Retinal pigment epithelial cell (primary cell): ENCODE measurements around the gene ANKEF1.

Experiments used
- DNase-seq: peaks from one replicate; pipeline ENCODE4 v3.0.0-alpha.2; 2010; ENCODE audit warnings: low read depth
- H3K4me3 ChIP-seq: 2 replicates; pipeline ENCODE4 v1.5.1; 2011; ENCODE audit warnings: mild to moderate bottlenecking, low read length, control low read depth, moderate library complexity
- TF ChIP-seq, protein P1 (sequence below): conservative IDR thresholded peaks from 2 replicates; pipeline ENCODE4 v1.5.1; 2011; ENCODE audit warnings: low read depth, low read length, control low read depth, inconsistent platforms

Gene ANKEF1

GRCh38 chr20:9995510-9996272, 39.1 kb upstream of the ANKEF1 start:
- H3K4me3 ChIP-seq, result no peak overlapping the region
- DNase-seq, result no peak
- TF ChIP-seq, protein P1, sequence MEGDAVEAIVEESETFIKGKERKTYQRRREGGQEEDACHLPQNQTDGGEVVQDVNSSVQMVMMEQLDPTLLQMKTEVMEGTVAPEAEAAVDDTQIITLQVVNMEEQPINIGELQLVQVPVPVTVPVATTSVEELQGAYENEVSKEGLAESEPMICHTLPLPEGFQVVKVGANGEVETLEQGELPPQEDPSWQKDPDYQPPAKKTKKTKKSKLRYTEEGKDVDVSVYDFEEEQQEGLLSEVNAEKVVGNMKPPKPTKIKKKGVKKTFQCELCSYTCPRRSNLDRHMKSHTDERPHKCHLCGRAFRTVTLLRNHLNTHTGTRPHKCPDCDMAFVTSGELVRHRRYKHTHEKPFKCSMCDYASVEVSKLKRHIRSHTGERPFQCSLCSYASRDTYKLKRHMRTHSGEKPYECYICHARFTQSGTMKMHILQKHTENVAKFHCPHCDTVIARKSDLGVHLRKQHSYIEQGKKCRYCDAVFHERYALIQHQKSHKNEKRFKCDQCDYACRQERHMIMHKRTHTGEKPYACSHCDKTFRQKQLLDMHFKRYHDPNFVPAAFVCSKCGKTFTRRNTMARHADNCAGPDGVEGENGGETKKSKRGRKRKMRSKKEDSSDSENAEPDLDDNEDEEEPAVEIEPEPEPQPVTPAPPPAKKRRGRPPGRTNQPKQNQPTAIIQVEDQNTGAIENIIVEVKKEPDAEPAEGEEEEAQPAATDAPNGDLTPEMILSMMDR, result no peak

DNA sequence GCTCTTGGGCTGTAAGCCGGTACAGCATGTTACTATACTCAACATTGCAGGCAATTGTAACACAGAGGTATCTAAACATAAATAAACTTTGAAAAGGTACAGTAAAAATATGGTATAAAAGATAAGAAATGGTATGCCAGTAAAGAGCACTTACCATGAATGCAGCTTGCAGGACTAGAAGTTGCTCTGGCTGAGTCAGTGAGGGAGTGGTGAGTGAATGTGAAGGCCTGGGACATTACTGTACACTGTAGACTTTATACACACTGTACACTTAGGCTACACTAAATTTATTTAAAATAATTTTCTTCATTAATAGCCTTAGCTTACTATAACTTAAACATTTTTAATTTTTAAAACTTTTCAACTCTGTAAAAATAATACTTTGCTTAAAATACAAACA, 37.8 kb upstream of the ANKEF1 start:
- no peak for DNase-seq
- TF ChIP-seq, protein P1, result no peak
- H3K4me3 ChIP-seq, result no peak overlapping the region

DNA sequence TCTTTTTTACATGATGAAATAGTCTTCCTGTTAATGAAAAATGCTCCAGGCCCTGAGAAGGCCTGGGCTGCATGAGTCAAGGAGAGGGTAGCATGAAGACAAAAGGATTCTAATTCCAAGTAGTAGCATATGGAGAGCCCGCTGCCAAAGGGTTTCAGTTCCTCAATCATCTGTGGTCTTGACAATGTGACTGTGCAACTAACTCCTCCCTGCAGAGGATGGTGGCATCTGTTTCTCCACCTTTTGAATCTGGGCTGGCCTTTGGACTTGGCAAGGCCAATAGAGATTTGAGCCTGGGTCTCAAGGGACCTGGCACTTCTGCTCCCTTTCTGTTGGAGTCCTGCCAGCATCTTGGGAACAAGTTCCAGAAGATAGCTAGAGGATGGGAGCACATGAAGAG, 35.1 kb upstream of the ANKEF1 start:
- H3K4me3 ChIP-seq, result no peak overlapping the region
- no peak for DNase-seq
- TF ChIP-seq, protein P1, result no peak

GRCh38 chr20:10002866-10003265, 31.9 kb upstream of the ANKEF1 start:
- no peak overlapping the region for H3K4me3 ChIP-seq
- TF ChIP-seq, protein P1, result no peak
- DNase-seq, result no peak

- H3K4me3 ChIP-seq, result no peak overlapping the region
- TF ChIP-seq, protein P1, result no peak
- DNase-seq, result no peak
Observed at GRCh38 chr20:10004900-10005299, 29.9 kb upstream of the ANKEF1 start.

GRCh38 chr20:10005885-10006284, 28.9 kb upstream of the ANKEF1 start:
- H3K4me3 ChIP-seq, result no peak overlapping the region
- no peak for DNase-seq
- TF ChIP-seq, protein P1, result no peak

DNA sequence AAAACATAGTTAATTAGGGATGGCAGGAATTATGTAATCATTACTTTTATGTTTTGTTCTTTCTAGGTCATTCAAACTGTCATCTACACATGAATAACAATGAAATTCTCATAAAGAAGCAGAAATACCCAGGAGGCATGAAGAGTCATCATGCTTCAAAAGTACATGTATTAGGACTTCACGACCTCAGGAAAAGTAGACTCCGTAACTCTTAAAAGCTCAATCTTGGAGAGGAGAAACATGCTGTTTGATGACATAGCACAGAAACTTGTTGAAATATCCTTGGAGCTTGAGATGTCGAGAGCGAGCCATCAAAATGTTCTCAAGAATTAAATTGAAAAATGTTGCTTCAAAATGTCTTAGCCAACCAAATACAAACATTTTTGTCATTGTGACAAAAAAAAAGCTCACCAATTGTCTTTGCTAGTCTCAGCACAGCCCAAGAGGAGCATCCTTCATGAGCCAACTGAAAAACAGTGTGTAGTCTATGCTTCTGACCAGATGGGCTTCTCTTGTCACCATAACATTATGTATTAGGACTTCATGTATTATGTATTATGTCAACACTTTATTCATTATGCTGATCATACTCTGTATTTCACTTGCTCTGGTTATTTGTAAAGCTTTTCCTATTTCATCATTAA, 28.2 kb upstream of the ANKEF1 start:
- TF ChIP-seq, protein P1, result no peak
- no peak for DNase-seq
- no peak overlapping the region for H3K4me3 ChIP-seq
